ENCODE results near the gene PHC3.

PHC3 gene

DNA sequence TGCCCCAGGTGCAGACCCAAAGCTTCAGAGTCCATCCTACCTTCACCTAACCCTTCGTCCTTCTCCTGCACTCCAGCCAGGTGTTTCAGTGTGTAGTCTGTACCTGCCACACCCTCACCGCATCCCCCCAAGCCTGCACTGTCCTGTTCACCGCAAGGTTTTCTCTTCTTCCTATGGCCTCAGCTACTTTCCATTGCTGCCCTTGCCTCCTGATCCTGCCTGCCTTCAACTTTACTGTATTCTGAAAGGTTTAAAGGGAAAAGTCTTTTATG lies 134.5 kb downstream of the PHC3 start:
- H3K4ac ChIP-seq (ENCODE audit: low read depth in 1 of 2, low read length in 2 of 2) = no peak overlapping the region
- no peak overlapping the region for H2AK5ac ChIP-seq (ENCODE audit: low read length, severe bottlenecking)
- no peak overlapping the region for H4K8ac ChIP-seq (ENCODE audit: low read length)
- H3K4me1 ChIP-seq (ENCODE audit: control insufficient read depth, insufficient read depth, low read depth, low read length) = peaks cover 14% of the 10 kb centered on the region
- H2BK5ac ChIP-seq (ENCODE audit: low read depth, low read length, poor library complexity, severe bottlenecking) = no peak overlapping the region
- H3K23ac ChIP-seq (ENCODE audit: low read length in 2 of 2) = no peak overlapping the region
- H3K14ac ChIP-seq (ENCODE audit: low read length in 2 of 2) = no peak overlapping the region
- H3K27ac ChIP-seq (ENCODE audit: low read length, poor library complexity, severe bottlenecking) = no peak overlapping the region
- H3K27me3 ChIP-seq (ENCODE audit: control insufficient read depth in 1 of 2, insufficient read depth in 1 of 2, low read length in 2 of 2) = peaks cover 0 to 14% of the 10 kb centered on the region in 2 experiments
- DNase-seq = no peak
- no peak overlapping the region for H3K18ac ChIP-seq (ENCODE audit: low read depth in 1 of 2, low read length in 2 of 2)
- H3K9ac ChIP-seq (ENCODE audit: low read length) = no peak overlapping the region
- H4K91ac ChIP-seq (ENCODE audit: low read length) = no peak overlapping the region
- H3K4me3 ChIP-seq (ENCODE audit: insufficient read depth in 1 of 2, low read depth in 1 of 2, low read length in 2 of 2) = no peak overlapping the region
- H3K4me2 ChIP-seq (ENCODE audit: low read length, poor library complexity, severe bottlenecking) = no peak overlapping the region
- H2BK15ac ChIP-seq (ENCODE audit: low read depth, poor library complexity, severe bottlenecking) = no peak overlapping the region
- no peaks in the 10 kb centered on the region for H3K9me3 ChIP-seq (ENCODE audit: control insufficient read depth, low read length)
- H3K36me3 ChIP-seq (ENCODE audit: control insufficient read depth in 1 of 2, insufficient read depth in 2 of 2, low read depth in 1 of 2, low read length in 2 of 2) = no peaks in the 10 kb centered on the region
- no peak overlapping the region for H2AFZ ChIP-seq (ENCODE audit: low read depth, low read length)
- H2BK12ac ChIP-seq (ENCODE audit: low read length in 2 of 2) = no peak overlapping the region
- H2BK120ac ChIP-seq (ENCODE audit: low read depth, low read length) = no peak overlapping the region
- WGBS = 97% methylated on average over 3 of the region's 3 CpGs
- no peaks in the 10 kb centered on the region for H3K79me1 ChIP-seq (replicated peaks; ENCODE audit: low read length, poor library complexity, severe bottlenecking)

GRCh38 chr3:170046269-170047132 lies 135.0 kb downstream of the PHC3 start:
- Histone ChIP-seq H3K4me1 (ENCODE audit: control insufficient read depth, insufficient read depth, low read depth, low read length) (peaks cover 14% of the 10 kb centered on the region), H3K9me3 (ENCODE audit: control insufficient read depth, low read length) (no peaks in the 10 kb centered on the region), H3K14ac (ENCODE audit: low read length in 2 of 2) (no peak overlapping the region), H2AK5ac (ENCODE audit: low read length, severe bottlenecking) (no peak overlapping the region), H3K4me3 (ENCODE audit: insufficient read depth in 1 of 2, low read depth in 1 of 2, low read length in 2 of 2) (peak overlapping the region in 1 of 2 experiments; percentile 44), H3K79me1 (replicated peaks; ENCODE audit: low read length, poor library complexity, severe bottlenecking) (no peaks in the 10 kb centered on the region), H3K23ac (ENCODE audit: low read length in 2 of 2) (no peak overlapping the region), H2BK5ac (ENCODE audit: low read depth, low read length, poor library complexity, severe bottlenecking) (no peak overlapping the region), H2BK15ac (ENCODE audit: low read depth, poor library complexity, severe bottlenecking) (no peak overlapping the region), H4K91ac (ENCODE audit: low read length) (no peak overlapping the region), H3K27ac (ENCODE audit: low read length, poor library complexity, severe bottlenecking) (no peak overlapping the region), H4K8ac (ENCODE audit: low read length) (no peak overlapping the region), H2AFZ (ENCODE audit: low read depth, low read length) (no peak overlapping the region), H3K36me3 (ENCODE audit: control insufficient read depth in 1 of 2, insufficient read depth in 2 of 2, low read depth in 1 of 2, low read length in 2 of 2) (no peaks in the 10 kb centered on the region), H3K4me2 (ENCODE audit: low read length, poor library complexity, severe bottlenecking) (no peak overlapping the region), H2BK12ac (ENCODE audit: low read length in 2 of 2) (no peak overlapping the region), H3K9ac (ENCODE audit: low read length) (no peak overlapping the region), H3K18ac (ENCODE audit: low read depth in 1 of 2, low read length in 2 of 2) (no peak overlapping the region), H2BK120ac (ENCODE audit: low read depth, low read length) (no peak overlapping the region), H3K4ac (ENCODE audit: low read depth in 1 of 2, low read length in 2 of 2) (no peak overlapping the region), H3K27me3 (ENCODE audit: control insufficient read depth in 1 of 2, insufficient read depth in 1 of 2, low read length in 2 of 2) (peaks cover 0 to 20% of the 10 kb centered on the region in 2 experiments)
- WGBS = 89% methylated on average over 4 of the region's 5 CpGs
- no peak for DNase-seq

DNA sequence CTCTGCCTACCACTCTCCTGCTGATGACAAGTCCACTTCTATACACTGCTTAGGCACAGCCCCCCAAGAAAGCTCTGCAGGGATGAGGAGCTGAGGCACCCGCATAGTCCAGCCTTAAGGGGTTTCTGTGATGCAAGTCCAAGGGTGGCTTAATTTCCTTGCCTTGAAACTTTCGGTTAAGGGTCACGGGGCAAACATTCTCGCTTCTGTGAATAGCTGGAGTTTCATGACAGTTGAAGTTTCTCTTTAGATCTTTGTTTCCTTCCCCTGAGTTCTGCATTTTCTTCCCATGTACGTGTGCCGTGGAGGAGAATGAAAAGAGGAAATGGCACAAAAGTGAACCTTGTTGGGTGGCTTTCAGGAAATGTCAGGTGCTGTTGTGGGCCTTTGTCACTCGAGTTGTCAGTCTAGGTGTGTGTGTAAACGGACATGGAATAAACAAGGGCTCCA lies 136.7 kb downstream of the PHC3 start:
- Histone ChIP-seq H3K4me2 (ENCODE audit: low read length, poor library complexity, severe bottlenecking) (no peak overlapping the region), H3K23ac (ENCODE audit: low read length in 2 of 2) (no peak overlapping the region), H4K8ac (ENCODE audit: low read length) (no peak overlapping the region), H2AFZ (ENCODE audit: low read depth, low read length) (no peak overlapping the region), H3K18ac (ENCODE audit: low read depth in 1 of 2, low read length in 2 of 2) (no peak overlapping the region), H2BK5ac (ENCODE audit: low read depth, low read length, poor library complexity, severe bottlenecking) (no peak overlapping the region), H2BK12ac (ENCODE audit: low read length in 2 of 2) (no peak overlapping the region), H3K27ac (ENCODE audit: low read length, poor library complexity, severe bottlenecking) (no peak overlapping the region), H3K14ac (ENCODE audit: low read length in 2 of 2) (no peak overlapping the region), H3K9me3 (ENCODE audit: control insufficient read depth, low read length) (no peaks in the 10 kb centered on the region), H2AK5ac (ENCODE audit: low read length, severe bottlenecking) (no peak overlapping the region), H3K79me1 (replicated peaks; ENCODE audit: low read length, poor library complexity, severe bottlenecking) (no peaks in the 10 kb centered on the region), H3K27me3 (ENCODE audit: control insufficient read depth in 1 of 2, insufficient read depth in 1 of 2, low read length in 2 of 2) (peaks cover 6 to 34% of the 10 kb centered on the region in 2 experiments), H4K91ac (ENCODE audit: low read length) (no peak overlapping the region), H2BK120ac (ENCODE audit: low read depth, low read length) (no peak overlapping the region), H2BK15ac (ENCODE audit: low read depth, poor library complexity, severe bottlenecking) (no peak overlapping the region), H3K4ac (ENCODE audit: low read depth in 1 of 2, low read length in 2 of 2) (no peak overlapping the region), H3K4me3 (ENCODE audit: insufficient read depth in 1 of 2, low read depth in 1 of 2, low read length in 2 of 2) (no peak overlapping the region), H3K9ac (ENCODE audit: low read length) (no peak overlapping the region), H3K36me3 (ENCODE audit: control insufficient read depth in 1 of 2, insufficient read depth in 2 of 2, low read depth in 1 of 2, low read length in 2 of 2) (no peaks in the 10 kb centered on the region), H3K4me1 (ENCODE audit: control insufficient read depth, insufficient read depth, low read depth, low read length) (peaks cover 14% of the 10 kb centered on the region)
- no peak for DNase-seq
- WGBS = 95% methylated on average over 8 of the region's 8 CpGs

DNA sequence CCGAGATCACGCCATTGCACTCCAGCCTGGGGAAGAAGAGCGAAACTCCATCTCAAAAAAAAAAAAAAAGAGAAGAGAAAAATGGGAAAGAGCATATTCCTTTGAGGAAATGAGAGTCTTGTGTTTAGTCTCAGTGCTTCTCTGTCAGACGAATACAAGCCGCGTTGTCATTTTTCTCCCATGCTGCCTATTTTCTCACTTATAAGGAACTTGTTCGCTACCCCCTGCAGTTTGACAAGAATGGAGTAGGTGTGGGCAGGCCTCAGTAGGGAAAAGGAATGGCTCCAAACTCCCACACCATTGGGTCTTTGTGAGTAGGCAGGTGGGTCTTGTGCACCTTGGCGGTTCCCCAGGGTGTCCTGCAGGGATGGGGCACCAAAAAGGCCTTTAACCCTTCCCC lies 137.3 kb downstream of the PHC3 start:
- H2BK120ac ChIP-seq (ENCODE audit: low read depth, low read length) = no peak overlapping the region
- no peaks in the 10 kb centered on the region for H3K9me3 ChIP-seq (ENCODE audit: control insufficient read depth, low read length)
- H3K14ac ChIP-seq (ENCODE audit: low read length in 2 of 2) = no peak overlapping the region
- no peak overlapping the region for H3K23ac ChIP-seq (ENCODE audit: low read length in 2 of 2)
- no peak overlapping the region for H2AFZ ChIP-seq (ENCODE audit: low read depth, low read length)
- H2BK5ac ChIP-seq (ENCODE audit: low read depth, low read length, poor library complexity, severe bottlenecking) = no peak overlapping the region
- no peak overlapping the region for H2BK12ac ChIP-seq (ENCODE audit: low read length in 2 of 2)
- H3K4me3 ChIP-seq (ENCODE audit: insufficient read depth in 1 of 2, low read depth in 1 of 2, low read length in 2 of 2) = no peak overlapping the region
- H2AK5ac ChIP-seq (ENCODE audit: low read length, severe bottlenecking) = no peak overlapping the region
- 100% methylated on average over 5 of the region's 8 CpGs for WGBS
- H4K8ac ChIP-seq (ENCODE audit: low read length) = no peak overlapping the region
- H3K9ac ChIP-seq (ENCODE audit: low read length) = no peak overlapping the region
- H3K4me2 ChIP-seq (ENCODE audit: low read length, poor library complexity, severe bottlenecking) = no peak overlapping the region
- no peak overlapping the region for H3K4ac ChIP-seq (ENCODE audit: low read depth in 1 of 2, low read length in 2 of 2)
- H2BK15ac ChIP-seq (ENCODE audit: low read depth, poor library complexity, severe bottlenecking) = no peak overlapping the region
- H3K79me1 ChIP-seq (replicated peaks; ENCODE audit: low read length, poor library complexity, severe bottlenecking) = no peaks in the 10 kb centered on the region
- H3K27me3 ChIP-seq (ENCODE audit: control insufficient read depth in 1 of 2, insufficient read depth in 1 of 2, low read length in 2 of 2) = peaks cover 7 to 39% of the 10 kb centered on the region in 2 experiments
- H3K27ac ChIP-seq (ENCODE audit: low read length, poor library complexity, severe bottlenecking) = no peak overlapping the region
- no peak for DNase-seq
- no peak overlapping the region for H3K18ac ChIP-seq (ENCODE audit: low read depth in 1 of 2, low read length in 2 of 2)
- no peak overlapping the region for H4K91ac ChIP-seq (ENCODE audit: low read length)
- H3K4me1 ChIP-seq (ENCODE audit: control insufficient read depth, insufficient read depth, low read depth, low read length) = peaks cover 9% of the 10 kb centered on the region
- no peaks in the 10 kb centered on the region for H3K36me3 ChIP-seq (ENCODE audit: control insufficient read depth in 1 of 2, insufficient read depth in 2 of 2, low read depth in 1 of 2, low read length in 2 of 2)
